Stimulated activated CD4-positive, alpha-beta T cell treated with anti-CD3 and anti-CD28 coated beads, Interleukin-4, amount 100 ng/mL, for 1 hour (primary cell): ENCODE data around the gene DICER1.

Experiments
- DNase-seq: peaks from one replicate; pipeline ENCODE4 v3.0.0-alpha.2; 2020

The DICER1 gene

DNA sequence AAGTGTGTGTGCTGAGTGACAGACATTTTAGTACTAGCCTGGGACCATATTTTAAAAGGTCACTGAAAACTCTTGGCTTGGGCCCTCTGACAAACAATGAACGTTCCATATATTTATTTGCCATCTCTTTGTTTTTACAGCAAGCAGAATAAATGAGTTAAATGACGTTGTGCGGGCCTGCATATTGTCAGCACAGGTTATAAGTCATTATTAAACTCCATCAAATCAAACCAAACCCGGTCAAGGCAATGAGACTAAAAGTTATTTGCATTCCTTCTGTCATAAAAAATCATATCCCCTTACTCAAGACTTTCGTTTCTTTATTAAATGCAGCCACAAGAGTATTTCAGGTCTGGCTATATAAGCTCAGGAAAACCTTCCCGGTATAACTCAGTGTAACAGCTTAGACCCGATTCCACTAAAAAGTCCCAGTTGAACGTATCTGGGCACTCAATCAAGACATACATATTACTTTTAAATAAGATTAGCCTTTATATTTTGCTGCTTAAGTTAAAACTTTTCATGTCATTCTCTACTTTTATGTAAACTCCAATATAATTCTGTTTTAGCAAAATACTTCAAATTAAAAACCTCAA, 84.9 kb downstream of the DICER1 start:
- DNase-seq = no peak

- DNase-seq = no peak
These were observed 85.6 kb downstream of the DICER1 start for GRCh38 chr14:95071649-95072280.

DNA sequence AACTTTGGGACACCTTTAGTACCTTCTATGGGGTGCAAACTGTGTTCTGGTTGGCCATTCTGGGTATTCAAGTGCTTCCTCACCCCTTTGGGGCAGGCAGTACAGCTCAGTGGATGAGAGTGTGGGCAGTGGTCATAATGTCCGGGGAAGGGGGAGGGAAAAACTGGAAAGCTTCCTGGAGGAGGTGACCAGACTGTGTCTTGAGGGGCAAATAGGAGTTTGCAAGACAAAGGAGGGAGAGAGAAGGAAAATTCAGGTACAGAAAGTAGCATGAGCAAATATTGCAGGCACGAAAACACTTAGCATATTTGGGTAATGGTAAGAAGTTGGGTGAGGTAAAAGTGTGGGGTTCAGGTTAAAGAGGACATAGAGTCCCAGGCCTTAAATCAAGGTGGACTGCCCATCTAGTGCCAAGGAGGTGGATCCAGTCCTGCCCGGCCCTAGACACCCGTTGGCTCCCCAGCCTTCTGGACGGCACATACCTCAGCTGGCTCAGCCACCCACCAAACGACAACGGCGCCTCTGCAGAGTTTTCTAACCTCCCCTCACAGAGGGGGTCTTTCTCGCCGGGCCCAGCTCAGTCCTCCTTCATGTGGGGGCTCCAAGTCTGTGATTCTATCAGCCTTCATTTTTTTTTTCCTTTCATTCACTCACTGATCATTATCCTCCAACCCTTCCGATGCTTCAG, 86.4 kb downstream of the DICER1 start:
- no peak for DNase-seq

GRCh38 chr14:95069547-95069946, 87.8 kb downstream of the DICER1 start:
- no peak for DNase-seq

- no peak for DNase-seq
These were observed 88.3 kb downstream of the DICER1 start for GRCh38 chr14:95069018-95069417.

GRCh38 chr14:95068521-95068920, 88.8 kb downstream of the DICER1 start:
- no peak for DNase-seq

GRCh38 chr14:95068080-95068479, 89.2 kb downstream of the DICER1 start:
- DNase-seq = no peak

DNA sequence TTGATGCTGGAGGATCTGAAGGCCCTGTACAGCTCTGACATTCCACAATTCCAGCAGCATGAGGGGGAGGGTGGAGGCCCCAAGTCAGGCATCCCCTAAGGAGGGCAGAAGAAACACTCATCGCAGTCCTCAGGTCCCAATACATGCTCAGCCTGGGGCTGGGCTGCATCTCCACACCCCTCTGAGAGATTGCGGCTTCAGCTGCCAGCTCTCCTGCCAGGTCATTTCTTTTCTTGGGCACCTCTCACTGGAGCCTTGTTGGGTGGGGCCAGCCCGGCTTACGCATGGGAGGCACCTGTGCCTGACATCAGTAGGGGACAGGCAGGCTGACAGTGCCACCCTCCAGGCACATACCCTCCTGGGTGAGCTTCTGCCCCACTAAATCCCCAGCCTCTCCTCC, 89.8 kb downstream of the DICER1 start:
- DNase-seq = no peak

- no peak for DNase-seq
These were observed 90.8 kb downstream of the DICER1 start for GRCh38 chr14:95066427-95066986.

GRCh38 chr14:95065411-95065810, 91.9 kb downstream of the DICER1 start:
- DNase-seq = no peak

- no peak for DNase-seq
These were observed 92.6 kb downstream of the DICER1 start for GRCh38 chr14:95064734-95065133.

DNA sequence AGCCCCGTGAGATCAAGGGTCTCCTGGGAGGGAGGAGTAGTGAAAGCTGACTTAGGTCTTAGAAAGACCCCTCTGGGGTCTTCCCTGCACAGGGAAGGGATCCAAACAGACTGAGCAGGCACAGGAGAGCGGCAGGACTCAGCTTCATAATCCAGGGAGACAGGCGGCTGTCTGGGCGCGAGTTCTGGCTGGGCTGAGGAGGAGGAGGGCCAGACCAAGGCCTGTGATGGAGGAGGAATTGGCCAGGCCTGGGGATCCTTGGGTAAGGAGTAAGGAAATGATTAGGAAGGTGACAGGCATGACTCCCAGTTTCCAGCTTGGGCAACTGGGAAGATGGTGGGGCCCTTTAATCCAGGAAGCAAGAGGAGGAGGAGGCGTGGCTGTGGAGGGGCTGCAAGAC, 93.1 kb downstream of the DICER1 start:
- no peak for DNase-seq

- DNase-seq = no peak
These were observed 93.9 kb downstream of the DICER1 start for GRCh38 chr14:95063391-95063790.

- DNase-seq = no peak
These were observed 94.4 kb downstream of the DICER1 start for GRCh38 chr14:95062946-95063345.

DNA sequence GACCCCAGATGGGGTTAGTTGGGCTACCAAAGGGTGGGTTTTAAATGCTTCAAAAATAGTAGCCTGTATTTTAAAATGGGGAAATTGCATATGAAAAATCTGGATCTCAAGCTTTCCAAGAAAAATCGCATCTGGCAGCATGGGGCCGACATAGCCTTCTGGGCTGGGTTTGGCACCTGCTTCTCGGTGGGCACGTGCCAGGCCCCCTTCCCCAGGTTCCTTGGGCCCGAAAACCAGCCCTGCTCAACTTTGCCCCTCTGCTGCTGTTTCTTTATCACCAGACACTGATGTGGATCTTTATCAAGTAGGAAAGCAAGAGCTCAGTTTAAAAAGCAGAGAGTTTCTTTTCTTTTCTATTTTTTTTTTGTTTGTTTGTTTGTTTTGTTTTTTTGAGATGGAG, 95.1 kb downstream of the DICER1 start:
- no peak for DNase-seq

- no peak for DNase-seq
These were observed 95.8 kb downstream of the DICER1 start for GRCh38 chr14:95061317-95062093.

GRCh38 chr14:95059126-95059525, 98.2 kb downstream of the DICER1 start:
- DNase-seq = no peak

DNA sequence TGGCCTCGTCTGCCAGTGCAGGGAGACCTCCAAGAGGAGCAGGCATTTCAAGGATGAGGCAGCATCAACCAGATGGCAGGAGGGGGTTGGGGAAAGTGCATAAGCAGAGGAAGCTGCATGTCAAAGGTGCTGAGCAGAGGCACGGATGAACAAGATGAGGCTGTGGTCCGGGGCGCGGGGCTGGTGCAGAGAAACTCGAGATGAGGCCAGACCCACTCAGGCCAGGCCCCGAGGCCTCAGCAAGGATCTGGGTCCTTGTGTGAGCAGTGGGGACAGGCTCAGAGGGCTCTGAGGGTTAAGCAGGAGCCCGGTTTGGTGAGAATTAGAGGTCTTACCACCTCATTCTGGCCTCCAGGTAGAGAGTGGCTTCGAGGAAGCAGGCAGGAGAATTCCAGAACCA, 98.8 kb downstream of the DICER1 start:
- no peak for DNase-seq

DNA sequence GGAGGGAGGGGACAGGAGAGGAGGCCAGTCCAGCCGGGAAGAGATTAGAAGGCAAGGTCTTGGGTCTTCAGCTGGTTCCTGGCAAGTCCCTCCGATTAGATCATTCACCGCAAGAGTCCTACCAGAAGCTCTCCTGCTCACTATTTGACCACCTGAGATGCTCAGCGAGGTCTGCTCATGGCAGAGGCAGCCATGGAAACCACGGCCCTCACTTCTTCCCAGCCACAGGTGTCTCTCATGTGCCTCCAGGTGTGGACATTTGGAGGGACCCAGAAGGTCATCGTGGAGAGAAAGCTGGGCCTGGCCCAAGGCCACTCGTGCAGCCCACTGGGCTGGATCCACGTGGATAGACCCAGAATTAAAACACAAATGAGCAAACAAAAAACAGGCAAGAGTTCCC, 99.5 kb downstream of the DICER1 start:
- DNase-seq = no peak

- no peak for DNase-seq
These were observed 100.2 kb downstream of the DICER1 start for GRCh38 chr14:95057147-95057546.

GRCh38 chr14:95056476-95056875, 100.9 kb downstream of the DICER1 start:
- DNase-seq = no peak

DNA sequence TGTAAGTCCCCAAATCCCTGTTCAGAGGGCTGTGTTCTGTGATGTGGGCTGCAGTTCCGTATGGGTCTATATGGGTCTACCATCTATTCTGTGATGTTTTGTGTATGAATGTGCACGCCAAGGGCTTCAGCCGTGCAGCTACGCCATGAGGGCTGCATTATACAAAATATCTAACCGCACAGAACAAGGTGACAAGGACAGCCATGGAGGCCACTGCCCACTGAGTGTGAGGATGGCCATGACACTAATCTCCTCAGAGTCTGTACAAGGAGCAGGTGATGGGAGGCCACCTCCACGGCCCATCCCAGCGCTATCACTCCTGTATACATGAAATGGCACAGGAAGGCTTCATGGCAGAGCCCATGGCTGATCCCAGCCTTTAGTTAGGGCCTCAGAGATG, 102.0 kb downstream of the DICER1 start:
- DNase-seq = no peak
